GM19025 (cell line): ENCODE data around the gene DROSHA.

Experiments used
- ATAC-seq: cut with Tn5 transposase; IDR thresholded peaks from one replicate; pipeline ENCODE4 v1.9.1; 2021; ENCODE audit warnings: mild to moderate bottlenecking, low read depth, moderate library complexity; ENCODE audit not compliant: unreplicated experiment

The DROSHA gene

GRCh38 chr5:31534527-31535046, 2.7 kb upstream of the DROSHA start:
- ATAC-seq, result no peak

DNA sequence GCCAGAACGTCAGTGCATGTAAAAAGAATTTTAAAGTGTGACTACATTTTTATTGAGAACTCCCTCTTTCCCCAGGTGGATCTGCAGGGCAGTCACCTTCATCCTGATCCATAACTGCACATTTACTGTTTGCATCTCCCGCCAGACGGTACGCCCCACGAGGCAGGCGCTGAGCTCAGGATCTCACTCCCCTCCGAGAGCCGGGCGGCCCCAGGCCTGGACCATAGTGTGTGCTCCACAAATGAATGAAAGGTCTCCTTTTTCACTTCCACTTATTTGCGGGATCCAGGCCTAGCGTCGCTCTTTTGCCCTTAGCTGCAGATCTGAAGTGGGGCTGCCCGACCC, 378 bp downstream of the DROSHA start:
- ATAC-seq, result peak; percentile 23

DNA sequence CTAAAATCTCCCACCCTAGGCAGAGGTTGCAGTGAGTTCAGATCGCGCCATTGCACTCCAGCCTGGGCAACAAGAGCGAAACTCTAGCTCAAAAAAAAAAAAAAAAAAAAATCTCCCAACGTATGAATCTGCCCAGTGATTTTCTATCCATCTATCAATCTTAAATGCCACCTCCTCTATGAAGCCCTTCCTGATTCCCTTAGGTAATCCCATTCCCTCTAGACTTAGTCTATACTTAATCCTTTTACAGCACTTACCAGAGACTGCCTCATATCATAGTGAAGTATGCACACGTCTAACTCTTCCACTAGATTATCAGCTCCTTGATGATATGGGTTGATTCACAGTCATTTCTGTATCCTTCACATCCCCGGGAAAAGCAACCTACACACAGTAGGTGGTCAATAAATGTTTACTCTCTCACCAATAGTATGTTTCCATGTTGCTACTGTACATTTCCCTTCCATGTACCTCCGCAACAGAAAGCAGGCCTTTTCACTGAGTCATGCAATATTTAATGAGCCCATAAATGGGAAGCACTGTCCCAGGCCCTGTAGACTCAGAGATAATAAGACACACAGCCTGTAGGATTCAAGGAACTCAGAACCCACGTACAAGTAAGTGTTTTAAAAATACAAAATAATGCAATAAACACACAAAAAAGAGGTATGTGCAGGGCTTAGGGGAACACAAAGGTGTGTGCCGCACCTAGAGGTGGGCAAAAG, 1.2 kb downstream of the DROSHA start:
- ATAC-seq, result no peak

- no peak for ATAC-seq
Measured at GRCh38 chr5:31523041-31523440, 8.9 kb downstream of the DROSHA start.

- ATAC-seq, result no peak
Measured at GRCh38 chr5:31516802-31517201, 15.1 kb downstream of the DROSHA start.

- no peak for ATAC-seq
Measured at GRCh38 chr5:31511305-31511704, 20.6 kb downstream of the DROSHA start.

DNA sequence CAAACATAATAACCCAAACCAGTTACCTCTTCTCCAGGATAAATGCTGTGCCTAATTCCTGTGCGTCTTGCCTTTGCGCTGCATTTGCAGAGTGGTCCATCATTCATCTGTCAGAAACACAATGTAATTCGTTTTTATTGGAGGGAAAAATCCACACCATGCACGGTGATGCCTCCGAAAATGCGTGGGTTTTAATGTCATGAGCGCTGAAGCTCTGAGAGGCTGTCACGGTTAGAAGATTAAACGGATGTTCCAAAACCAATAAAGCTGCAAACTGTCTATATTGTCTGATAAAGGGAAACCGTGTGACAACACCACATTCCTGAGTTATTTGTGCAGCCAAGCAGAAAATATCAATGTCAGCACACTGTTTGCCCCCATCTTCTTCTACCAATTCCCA, 27.4 kb downstream of the DROSHA start:
- ATAC-seq, result no peak

GRCh38 chr5:31502506-31502905, 29.4 kb downstream of the DROSHA start:
- ATAC-seq, result no peak

DNA sequence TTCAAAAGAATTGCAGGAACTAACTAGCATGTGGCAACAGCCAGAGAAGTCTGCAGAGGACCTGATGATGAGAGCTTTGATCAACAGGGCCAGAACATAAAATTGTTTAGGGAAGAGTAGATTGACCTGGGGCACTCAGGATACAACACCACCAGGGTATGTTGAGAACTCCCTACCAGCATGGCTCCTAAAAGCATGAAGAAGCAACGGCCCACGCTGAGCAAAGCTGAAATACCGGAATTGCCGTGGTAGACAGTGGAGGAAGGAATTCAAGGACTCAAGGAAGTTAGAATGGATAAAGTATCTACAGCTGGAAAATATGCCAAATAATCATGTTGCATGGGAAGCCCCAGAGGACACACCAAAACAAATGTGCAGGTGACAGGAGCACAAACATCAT, 31.6 kb downstream of the DROSHA start:
- no peak for ATAC-seq

GRCh38 chr5:31496891-31497290, 35.0 kb downstream of the DROSHA start:
- no peak for ATAC-seq

DNA sequence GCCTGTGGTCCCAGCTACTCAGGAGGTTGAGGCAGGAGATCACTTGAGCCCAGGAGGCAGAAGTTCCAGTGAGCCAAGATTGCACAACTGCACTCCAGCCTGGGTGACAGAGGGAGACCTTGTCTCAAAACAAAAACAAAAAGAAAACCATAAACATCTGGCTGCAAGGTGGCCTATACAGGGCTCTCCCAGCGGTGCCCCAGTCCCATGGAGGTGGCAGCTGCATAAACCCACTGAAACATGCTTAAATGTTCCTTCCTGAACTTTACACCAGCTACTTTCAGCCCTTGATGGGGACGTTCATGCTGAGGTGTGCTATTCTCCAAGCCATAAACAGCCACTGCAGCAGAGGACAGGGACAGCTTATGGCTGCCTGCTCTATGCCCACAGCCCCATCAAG, 35.6 kb downstream of the DROSHA start:
- ATAC-seq, result no peak

GRCh38 chr5:31495336-31495735, 36.6 kb downstream of the DROSHA start:
- ATAC-seq, result no peak

GRCh38 chr5:31492869-31493268, 39.0 kb downstream of the DROSHA start:
- ATAC-seq, result no peak

GRCh38 chr5:31487506-31487905, 44.4 kb downstream of the DROSHA start:
- ATAC-seq, result no peak

- no peak for ATAC-seq
Measured at GRCh38 chr5:31486441-31486840, 45.5 kb downstream of the DROSHA start.

GRCh38 chr5:31485376-31486207, 46.3 kb downstream of the DROSHA start:
- no peak for ATAC-seq

GRCh38 chr5:31481531-31482165, 50.2 kb downstream of the DROSHA start:
- no peak for ATAC-seq

GRCh38 chr5:31479706-31480105, 52.2 kb downstream of the DROSHA start:
- no peak for ATAC-seq

GRCh38 chr5:31478901-31479300, 53.0 kb downstream of the DROSHA start:
- ATAC-seq, result no peak

GRCh38 chr5:31477971-31478370, 53.9 kb downstream of the DROSHA start:
- no peak for ATAC-seq

- ATAC-seq, result no peak
Measured at GRCh38 chr5:31477516-31477915, 54.4 kb downstream of the DROSHA start.
